ENCODE data around the gene PSMG4.

- TF ChIP-seq GATA2 (IDR thresholded peaks at IDR 0.05; ENCODE audit: low read depth, low read length) (no peak), GATA3 (IDR thresholded peaks at IDR 0.05; ENCODE audit: low read depth, low read length) (no peak)
These were observed 22.2 kb downstream of the PSMG4 start for GRCh38 chr6:3280866-3281465.

Measured in SH-SY5Y (cell line).